HepG2 (cell line): ENCODE data around the gene PGGT1B. TPM values are rescaled to one million over a fixed set of nuclear protein-coding genes. Genes with fewer than 3 reads are reported as not detected.

Experiments used
- ATF6 ChIP-seq: sonication (generic); formaldehyde crosslinking; conservative IDR thresholded peaks from 2 replicates; pipeline ENCODE4 v1.4.0; 2020; ENCODE audit warnings: missing genetic modification reagents
- BCLAF1 ChIP-seq: fragments of 450-650 bp; IDR thresholded peaks from 2 replicates; pipeline ENCODE4 v1.6.1; 2017; ENCODE audit warnings: mild to moderate bottlenecking
- IRF2 ChIP-seq: IDR thresholded peaks from 2 replicates; pipeline ENCODE4 v1.6.1; 2018; ENCODE audit warnings: missing genetic modification reagents, missing compliant biosample characterization
- JUNB ChIP-seq: sonication (generic); formaldehyde crosslinking; IDR thresholded peaks from 2 replicates; pipeline ENCODE4 v1.8.0; 2022; ENCODE audit warnings: missing genetic modification reagents, mild to moderate bottlenecking, borderline replicate concordance
- MEIS1 ChIP-seq: sonication (generic); formaldehyde crosslinking; IDR thresholded peaks from 2 replicates; pipeline ENCODE4 v1.9.0; 2021; ENCODE audit warnings: mild to moderate bottlenecking, missing genetic modification reagents, moderate library complexity, borderline replicate concordance
- NFIC ChIP-seq: IDR thresholded peaks from 2 replicates; pipeline ENCODE4 v1.6.1; 2012; ENCODE audit warnings: mild to moderate bottlenecking, low read length, inconsistent platforms
- RXRB ChIP-seq: IDR thresholded peaks from 2 replicates; pipeline ENCODE4 v1.6.1; 2016; ENCODE audit warnings: borderline replicate concordance, missing genetic modification reagents, missing compliant biosample characterization
- SRSF9 ChIP-seq: fragments of 200-400 bp; formaldehyde crosslinking; IDR thresholded peaks from 2 replicates; pipeline ENCODE4 v1.6.1; 2018; ENCODE audit warnings: borderline replicate concordance, mild to moderate bottlenecking, low read depth, low read length; ENCODE audit not compliant: insufficient read depth, poor library complexity, severe bottlenecking
- THRA ChIP-seq: sonication (generic); formaldehyde crosslinking; IDR thresholded peaks from 2 replicates; pipeline ENCODE4 v1.4.0; 2020; ENCODE audit warnings: missing genetic modification reagents, borderline replicate concordance
- ZHX1 ChIP-seq: sonication (generic); formaldehyde crosslinking; IDR thresholded peaks from 2 replicates; pipeline ENCODE4 v1.8.1; 2022; ENCODE audit warnings: low read depth, mild to moderate bottlenecking, missing genetic modification reagents
- ZNF12 ChIP-seq: sonication (generic); formaldehyde crosslinking; IDR thresholded peaks from 2 replicates; pipeline ENCODE4 v1.5.0; 2020; ENCODE audit warnings: missing genetic modification reagents
- ZNF282 ChIP-seq: fragments of 450-650 bp; IDR thresholded peaks from 2 replicates; pipeline ENCODE4 v1.6.1; 2018; ENCODE audit not compliant: partially characterized antibody
- ZNF496 ChIP-seq: sonication (generic); formaldehyde crosslinking; IDR thresholded peaks from 2 replicates; pipeline ENCODE4 v1.8.1; 2023; ENCODE audit warnings: mild to moderate bottlenecking, moderate library complexity, missing genetic modification reagents; ENCODE audit not compliant: insufficient replicate concordance
- ZNF550 ChIP-seq: sonication (generic); formaldehyde crosslinking; IDR thresholded peaks from 2 replicates; pipeline ENCODE4 v1.4.0; 2020; ENCODE audit warnings: mild to moderate bottlenecking, missing genetic modification reagents, borderline replicate concordance
- ZNF710 ChIP-seq: sonication (generic); formaldehyde crosslinking; IDR thresholded peaks from 2 replicates; pipeline ENCODE4 v1.5.0; 2020; ENCODE audit warnings: mild to moderate bottlenecking, missing genetic modification reagents, borderline replicate concordance
- polyA plus RNA-seq, 8 experiments: library from polyadenylated mRNA; depleted of rRNA in 3 of 8; stranded (reverse) in 7 of 8; unstranded in 1 of 8; fragments of >200 nt; fragmentation: Illumina TruSeq in 4 of 8; extraction: Trizol in 4 of 8; gene quantifications; 2 replicates each; pipeline versions ENCODE4 v1.2.1 to v1.2.3, GENCODE V29; 2011 to 2016; ENCODE audit warnings: low read depth in 4 of 8, missing spikeins in 1 of 8, mixed read lengths in 1 of 8; ENCODE audit not compliant: insufficient read depth in 1 of 8
- total RNA-seq, 5 experiments: library from RNA; depleted of rRNA; stranded (reverse); fragments of >200 nt; fragmentation: Illumina TruSeq; extraction: Trizol; gene quantifications; 2 replicates each; pipeline ENCODE4 v1.2.3, GENCODE V29; 2016; ENCODE audit warnings: low read depth in 1 of 5

Gene PGGT1B
- total and polyA plus RNA-seq, 2 of the 13 experiments (the other 11 are each of a cell fraction or from before 2014, with no cell fraction given): 2.4 to 42.7 TPM

- TF ChIP-seq ATF6 (CRISPR knock-in tag) (no peak), JUNB (no peak), ZNF282 (no peak), SRSF9 (no peak), ZNF710 (no peak), ZNF12 (no peak), ZHX1 (no peak), RXRB (CRISPR knock-in tag) (peak; percentile 28; the same call in 1 of the 2 replicates), NFIC (peak; percentile 87), THRA (CRISPR knock-in tag) (no peak), MEIS1 (no peak), BCLAF1 (no peak), ZNF496 (no peak), IRF2 (peak; percentile 46; the same call in 1 of the 2 replicates), ZNF550 (CRISPR knock-in tag) (no peak)
Measured at GRCh38 chr5:115241881-115242642, 20.6 kb downstream of the PGGT1B start (continued).
